Caco-2 (cell line): ENCODE measurements around the gene HMCN1. TPM values are rescaled to one million over a fixed set of nuclear protein-coding genes. Genes with fewer than 3 reads are reported as not detected.

Experiments used
- BruUV-seq: library from RNA; stranded (reverse); fragments of 400-500 nt; replicated peaks from 2 replicates; lab custom pipeline; 2021; lab: Mats Ljungman, UMichigan
- CTCF ChIA-PET: fragments of 300-600 bp; sonication (Branson Sonifier 250); formaldehyde crosslinking; loops from one replicate; lab custom pipeline; 2022; ENCODE audit warnings: antibody characterized with exemption; lab: Charles Lee
- POLR2A ChIA-PET: fragments of 300-600 bp; sonication (Branson Sonifier 250); formaldehyde crosslinking; loops from one replicate; lab custom pipeline; 2022; ENCODE audit warnings: antibody characterized with exemption; lab: Charles Lee
- DNase-seq, 2 experiments: peaks; one replicate each; pipeline versions ENCODE4 v3.0.0 to v3.0.0-alpha.2; 2020 to 2022
- H3K27me3 ChIP-seq: replicated peaks from 2 replicates; pipeline ENCODE4 v1.6.0; 2011; ENCODE audit warnings: low read length; ENCODE audit not compliant: control insufficient read depth, insufficient read depth
- H3K36me3 ChIP-seq: 2 replicates; pipeline ENCODE4 v1.5.1; 2011; ENCODE audit warnings: low read length; ENCODE audit not compliant: control insufficient read depth, insufficient read depth
- H3K4me1 ChIP-seq: fragments of 250-450 bp; sonication (Bioruptor Pico); 2 replicates; pipeline ENCODE4 v1.5.1; 2020; ENCODE audit warnings: mild to moderate bottlenecking
- H3K4me3 ChIP-seq: 2 replicates; pipeline ENCODE4 v1.5.1; 2011; ENCODE audit warnings: low read depth, mild to moderate bottlenecking, control low read depth, low read length
- H3K9me3 ChIP-seq: fragments of 250-450 bp; sonication (Bioruptor Pico); 2 replicates; pipeline ENCODE4 v1.5.1; 2020; ENCODE audit warnings: mild to moderate bottlenecking, moderate library complexity
- H3K27ac Mint-ChIP-seq: one replicate; pipeline ENCODE4 v1.8.0; 2022; ENCODE audit warnings: mixed read lengths; ENCODE audit not compliant: unreplicated experiment
- H3K27me3 Mint-ChIP-seq: one replicate; pipeline ENCODE4 v1.8.0; 2022; ENCODE audit warnings: mixed read lengths; ENCODE audit not compliant: insufficient read depth, unreplicated experiment
- H3K36me3 Mint-ChIP-seq: one replicate; pipeline ENCODE4 v1.8.0; 2022; ENCODE audit warnings: mild to moderate bottlenecking, mixed read lengths; ENCODE audit not compliant: insufficient read depth, unreplicated experiment
- H3K4me1 Mint-ChIP-seq: one replicate; pipeline ENCODE4 v1.8.0; 2022; ENCODE audit warnings: low read depth, mixed read lengths; ENCODE audit not compliant: unreplicated experiment
- H3K4me3 Mint-ChIP-seq: one replicate; pipeline ENCODE4 v1.8.0; 2022; ENCODE audit warnings: mild to moderate bottlenecking, moderate library complexity, mixed read lengths; ENCODE audit not compliant: unreplicated experiment
- H3K9me3 Mint-ChIP-seq: one replicate; pipeline ENCODE4 v1.8.0; 2022; ENCODE audit warnings: mixed read lengths; ENCODE audit not compliant: unreplicated experiment
- CTCF ChIP-seq, 2 experiments: fragments of 200-600 bp in 1 of 2; IDR thresholded peaks; 1 replicate in 1 of 2; 2 replicates in 1 of 2; pipeline versions ENCODE4 v1.5.1 to v1.8.0; 2011 to 2022; ENCODE audit warnings: antibody characterized with exemption in 1 of 2, control low read depth in 1 of 2, inconsistent platforms in 1 of 2, low read depth in 1 of 2, low read length in 1 of 2, mild to moderate bottlenecking in 1 of 2, moderate library complexity in 1 of 2; ENCODE audit not compliant: insufficient read depth in 1 of 2, severe bottlenecking in 1 of 2, unreplicated experiment in 1 of 2
- intact Hi-C: fragments of 100-400 bp; cut with micrococcal nuclease; formaldehyde crosslinking; loops from one replicate; pipeline ENCODE4 v1.10.0; 2022; ENCODE audit not compliant: unreplicated experiment
- total RNA-seq: library from RNA; stranded (reverse); gene quantifications from 2 replicates; pipeline ENCODE4 v1.2.3, GENCODE V29; 2022

The HMCN1 gene
- total RNA-seq, 1 experiment from 2014 or later = 0.02 TPM

- Histone ChIP-seq H3K4me1 (no peaks in the 10 kb centered on the region), H3K36me3 (no peaks in the 10 kb centered on the region), H3K27me3 (no peaks in the 10 kb centered on the region), H3K4me3 (no peak overlapping the region), H3K9me3 (no peaks in the 10 kb centered on the region)
- no peak for TF ChIP-seq CTCF (IDR thresholded peaks at IDR 0.05; ENCODE audit: insufficient read depth in 1 of 2, low read depth in 1 of 2, low read length in 1 of 2, severe bottlenecking in 1 of 2, unreplicated experiment in 1 of 2)
- DNase-seq = no peak
- CTCF ChIA-PET = no interaction called here
- no peaks in the 10 kb centered on the region for H3K9me3 Mint-ChIP-seq
- H3K36me3 Mint-ChIP-seq = no peaks in the 10 kb centered on the region
- BruUV-seq = no TSS peak
- no peak overlapping the region for H3K4me3 Mint-ChIP-seq
- H3K4me1 Mint-ChIP-seq = no peaks in the 10 kb centered on the region
- POLR2A ChIA-PET = no interaction called here
- H3K27ac Mint-ChIP-seq = no peak overlapping the region
- intact Hi-C loops = loop anchor here (10.0 kb wide), 1 partner anchor 181 kb away; no protein-coding TSS in a partner anchor
- H3K27me3 Mint-ChIP-seq = peaks cover 9% of the 10 kb centered on the region
Measured at GRCh38 chr1:185996211-185996610, 262.0 kb downstream of the HMCN1 start.

- Mint-ChIP-seq H3K4me3 (no peak overlapping the region), H3K4me1 (no peaks in the 10 kb centered on the region), H3K27me3 (peaks cover 9% of the 10 kb centered on the region), H3K36me3 (no peaks in the 10 kb centered on the region), H3K27ac (no peak overlapping the region), H3K9me3 (no peaks in the 10 kb centered on the region)
- peak in 1 of 2 experiments; percentile 5 for DNase-seq
- BruUV-seq = no TSS peak
- TF ChIP-seq CTCF (IDR thresholded peaks at IDR 0.05; ENCODE audit: insufficient read depth in 1 of 2, low read depth in 1 of 2, low read length in 1 of 2, severe bottlenecking in 1 of 2, unreplicated experiment in 1 of 2) = peak in 1 of 2 experiments; percentile 19
- Histone ChIP-seq H3K27me3 (no peaks in the 10 kb centered on the region), H3K4me3 (no peak overlapping the region), H3K9me3 (no peaks in the 10 kb centered on the region), H3K36me3 (no peaks in the 10 kb centered on the region), H3K4me1 (no peaks in the 10 kb centered on the region)
- CTCF ChIA-PET = interaction anchor here (1.1 kb wide), 1 partner anchor 214 kb away, joined by 3 read pairs; no protein-coding TSS in a partner anchor
- intact Hi-C loops = loop anchor here (1.0 to 10.0 kb wide), 2 partner anchors 184 to 214 kb away; no protein-coding TSS in a partner anchor
- POLR2A ChIA-PET = no interaction called here
Measured at GRCh38 chr1:185998391-185998790, 264.2 kb downstream of the HMCN1 start.

- no peaks in the 10 kb centered on the region for H3K4me1 Mint-ChIP-seq
- DNase-seq = no peak
- no peak overlapping the region for H3K27ac Mint-ChIP-seq
- ChIA-PET POLR2A (no interaction called here), CTCF (no interaction called here)
- H3K36me3 ChIP-seq = no peaks in the 10 kb centered on the region
- no TSS peak for BruUV-seq
- no peaks in the 10 kb centered on the region for H3K9me3 Mint-ChIP-seq
- TF ChIP-seq CTCF (IDR thresholded peaks at IDR 0.05; ENCODE audit: insufficient read depth in 1 of 2, low read depth in 1 of 2, low read length in 1 of 2, severe bottlenecking in 1 of 2, unreplicated experiment in 1 of 2) = no peak
- no peak overlapping the region for H3K4me3 ChIP-seq
- no peak overlapping the region for H3K4me3 Mint-ChIP-seq
- no peaks in the 10 kb centered on the region for H3K27me3 ChIP-seq
- H3K36me3 Mint-ChIP-seq = no peaks in the 10 kb centered on the region
- no peaks in the 10 kb centered on the region for H3K4me1 ChIP-seq
- no peaks in the 10 kb centered on the region for H3K27me3 Mint-ChIP-seq
- H3K9me3 ChIP-seq = no peaks in the 10 kb centered on the region
- intact Hi-C loops = no loop called here
Measured at GRCh38 chr1:186002406-186002805, 268.2 kb downstream of the HMCN1 start.
